H1 (cell line): ENCODE data around the gene ATR. TPM values are rescaled to one million over a fixed set of nuclear protein-coding genes. Genes with fewer than 3 reads are reported as not detected.

Experiments used
- CTCF ChIA-PET: fragments of 300-600 bp; sonication (Branson Sonifier 250); formaldehyde crosslinking; loops from one replicate; lab custom pipeline; 2021; ENCODE audit not compliant: partially characterized antibody; lab: Charles Lee
- POLR2A ChIA-PET: fragments of 300-600 bp; sonication (Branson Sonifier 250); formaldehyde crosslinking; loops from one replicate; lab custom pipeline; 2021; ENCODE audit warnings: inconsistent platforms; ENCODE audit not compliant: partially characterized antibody; lab: Charles Lee
- DNase-seq, 2 experiments: peaks; one replicate each; pipeline versions ENCODE4 v3.0.0 to v3.0.0-alpha.2; 2010 to 2022; ENCODE audit warnings: low spot score in 2 of 2, low read depth in 1 of 2, mixed read lengths in 1 of 2
- FAIRE-seq: peaks from 2 replicates; lab custom pipeline; 2011; peaks lifted over from hg19 to GRCh38; lab: Jason Lieb, UNC
- H2AFZ ChIP-seq: 2 replicates; pipeline ENCODE4 v1.8.1; 2012; ENCODE audit warnings: low read length, inconsistent platforms
- H2AK5ac ChIP-seq: 2 replicates; pipeline ENCODE4 v1.6.1; 2013; ENCODE audit warnings: low read depth, low read length
- H2BK120ac ChIP-seq: replicated peaks from 2 replicates; pipeline ENCODE3; 2013; ENCODE audit warnings: low read depth, low read length, inconsistent platforms
- H2BK12ac ChIP-seq: 2 replicates; pipeline ENCODE4 v1.6.1; 2013; ENCODE audit warnings: low read depth, low read length
- H2BK15ac ChIP-seq: 2 replicates; pipeline ENCODE4 v1.6.1; 2013; ENCODE audit warnings: low read length
- H2BK20ac ChIP-seq: 2 replicates; pipeline ENCODE4 v1.6.1; 2013; ENCODE audit warnings: low read length
- H2BK5ac ChIP-seq: 2 replicates; pipeline ENCODE4 v1.6.1; 2013; ENCODE audit warnings: low read depth, low read length
- H3K14ac ChIP-seq: 2 replicates; pipeline ENCODE4 v1.6.1; 2013; ENCODE audit warnings: inconsistent platforms; ENCODE audit not compliant: insufficient read length
- H3K18ac ChIP-seq: 2 replicates; pipeline ENCODE4 v1.6.1; 2013; ENCODE audit warnings: low read length; ENCODE audit errors: extremely low read depth
- H3K23ac ChIP-seq: 2 replicates; pipeline ENCODE4 v1.6.1; 2013; ENCODE audit warnings: inconsistent platforms; ENCODE audit not compliant: insufficient read length
- H3K23me2 ChIP-seq: 2 replicates; pipeline ENCODE4 v1.6.1; 2013; ENCODE audit warnings: low read depth, low read length
- H3K27ac ChIP-seq: 2 replicates; pipeline ENCODE4 v1.6.1; 2011; ENCODE audit warnings: low read depth, low read length, inconsistent platforms
- H3K27me3 ChIP-seq, 4 experiments: replicated peaks in 1 of 4; 1 replicate in 1 of 4; 2 replicates in 3 of 4; pipeline versions ENCODE4 v1.6.1 to v1.8.1; 2011 to 2013; ENCODE audit warnings: low read length in 3 of 4, mild to moderate bottlenecking in 3 of 4, inconsistent platforms in 2 of 4, mixed read lengths in 2 of 4, moderate library complexity in 1 of 4; ENCODE audit not compliant: control insufficient read depth in 3 of 4, insufficient read depth in 3 of 4; ENCODE audit errors: extremely low read depth in 1 of 4
- H3K36me3 ChIP-seq, 4 experiments: 2 replicates each; pipeline versions ENCODE4 v1.6.1 to v1.8.1; 2011 to 2013; ENCODE audit warnings: mild to moderate bottlenecking in 4 of 4, low read length in 3 of 4, moderate library complexity in 2 of 4, control low read depth in 1 of 4, inconsistent platforms in 1 of 4; ENCODE audit not compliant: insufficient read depth in 4 of 4, control insufficient read depth in 2 of 4
- H3K4ac ChIP-seq: replicated peaks from 2 replicates; pipeline ENCODE3; 2013; ENCODE audit warnings: low read length, low read depth, mixed read lengths, inconsistent platforms; ENCODE audit not compliant: insufficient read length
- H3K4me1 ChIP-seq, 4 experiments: replicated peaks in 1 of 4; 1 replicate in 1 of 4; 2 replicates in 3 of 4; pipeline versions ENCODE4 v1.6.1 to v1.8.1; 2011 to 2013; ENCODE audit warnings: low read length in 3 of 4, inconsistent platforms in 2 of 4, mixed read lengths in 1 of 4; ENCODE audit not compliant: insufficient read depth in 4 of 4, control insufficient read depth in 3 of 4
- H3K4me2 ChIP-seq, 2 experiments: 2 replicates each; pipeline versions ENCODE4 v1.6.1 to v1.8.1; 2011 to 2013; ENCODE audit warnings: low read depth in 2 of 2, low read length in 2 of 2, control low read depth in 1 of 2, inconsistent platforms in 1 of 2, mild to moderate bottlenecking in 1 of 2; ENCODE audit not compliant: insufficient read depth in 1 of 2
- H3K4me3 ChIP-seq, 4 experiments: fragments of 200-600, 300-600 bp in 1 of 4; sonication (generic), shearing (Covaris generic), sonication (Bioruptor Twin) in 1 of 4; 2 replicates each; pipeline versions ENCODE4 v1.5.1 to v1.8.1; 2011 to 2016; ENCODE audit warnings: low read length in 4 of 4, low read depth in 3 of 4, control low read depth in 2 of 4, inconsistent platforms in 2 of 4, mild to moderate bottlenecking in 2 of 4, mixed read lengths in 1 of 4, moderate library complexity in 1 of 4; ENCODE audit not compliant: insufficient read depth in 2 of 4; ENCODE audit errors: extremely low read depth in 1 of 4
- H3K56ac ChIP-seq: replicated peaks from 2 replicates; pipeline ENCODE3; 2013; ENCODE audit warnings: low read depth, mild to moderate bottlenecking, mixed read lengths, low read length, inconsistent platforms; ENCODE audit not compliant: insufficient read length
- H3K79me1 ChIP-seq: 2 replicates; pipeline ENCODE4 v1.6.1; 2013; ENCODE audit warnings: low read depth, low read length, control low read depth
- H3K79me2 ChIP-seq, 2 experiments: 2 replicates each; pipeline versions ENCODE4 v1.6.1 to v1.8.1; 2012 to 2013; ENCODE audit warnings: low read length in 2 of 2, mild to moderate bottlenecking in 2 of 2, inconsistent platforms in 1 of 2; ENCODE audit not compliant: insufficient read depth in 2 of 2, control insufficient read depth in 1 of 2
- H3K9ac ChIP-seq, 4 experiments: replicated peaks in 1 of 4; 1 replicate in 1 of 4; 2 replicates in 3 of 4; pipeline versions ENCODE4 v1.6.1 to v1.8.1; 2011 to 2013; ENCODE audit warnings: low read depth in 3 of 4, low read length in 3 of 4, control low read depth in 2 of 4, mild to moderate bottlenecking in 2 of 4, moderate library complexity in 2 of 4, inconsistent platforms in 1 of 4; ENCODE audit errors: extremely low read depth in 1 of 4
- H3K9me3 ChIP-seq, 2 experiments: 2 replicates each; pipeline versions ENCODE4 v1.6.1 to v1.8.1; 2012 to 2013; ENCODE audit warnings: mild to moderate bottlenecking in 2 of 2, moderate library complexity in 2 of 2, control low read depth in 1 of 2, inconsistent platforms in 1 of 2, low read depth in 1 of 2, low read length in 1 of 2, mixed read lengths in 1 of 2; ENCODE audit not compliant: insufficient read depth in 2 of 2
- H4K20me1 ChIP-seq, 2 experiments: replicated peaks in 1 of 2; 2 replicates each; pipeline versions ENCODE3 to v1.8.1; 2011 to 2013; ENCODE audit warnings: inconsistent platforms in 2 of 2, low read length in 2 of 2, mild to moderate bottlenecking in 1 of 2; ENCODE audit not compliant: insufficient read depth in 2 of 2, control insufficient read depth in 1 of 2
- H4K5ac ChIP-seq: 2 replicates; pipeline ENCODE4 v1.6.1; 2013; ENCODE audit warnings: low read length, low read depth, mixed read lengths, inconsistent platforms; ENCODE audit not compliant: insufficient read length
- H4K8ac ChIP-seq: 2 replicates; pipeline ENCODE4 v1.8.0; 2013; ENCODE audit warnings: mild to moderate bottlenecking, moderate library complexity, low read length, inconsistent platforms; ENCODE audit not compliant: insufficient read depth; ENCODE audit errors: extremely low read depth
- H4K91ac ChIP-seq: replicated peaks from 2 replicates; pipeline ENCODE3; 2013; ENCODE audit warnings: low read length, mixed read lengths, inconsistent platforms; ENCODE audit not compliant: insufficient read length
- HDAC6 ChIP-seq: IDR thresholded peaks from one replicate; pipeline ENCODE4 v1.7.1; 2012; ENCODE audit warnings: low read depth, mild to moderate bottlenecking, inconsistent platforms, low read length, moderate library complexity
- WGBS, 2 experiments: shearing (Covaris generic) in 1 of 2; methylation state at CpG; one replicate each; pipeline versions ENCODE4 v1.1.6 to v1.1.7; 2013 to 2015; ENCODE audit warnings: low lambda C conversion rate in 2 of 2, mixed read lengths in 2 of 2, inconsistent platforms in 1 of 2, low coverage in 1 of 2, missing lambda C conversion rate in 1 of 2; ENCODE audit not compliant: insufficient replicate concordance in 2 of 2, insufficient coverage in 1 of 2, insufficient read length in 1 of 2; ENCODE audit errors: extremely low coverage in 1 of 2, missing lambda C conversion rate in 1 of 2; 5-methylcytosine and 5-hydroxymethylcytosine counted together
- polyA plus RNA-seq, 7 experiments: library from polyadenylated mRNA; depleted of rRNA in 3 of 7; stranded (reverse) in 5 of 7; unstranded in 2 of 7; fragments of >200 nt in 5 of 7; fragments of 200-250 nt in 2 of 7; gene quantifications; 1 replicate in 5 of 7; 2 replicates in 1 of 7; 4 replicates in 1 of 7; pipeline versions ENCODE4 v1.2.1 to v1.2.3, GENCODE V29; 2011 to 2013; ENCODE audit warnings: missing spikeins in 2 of 7, mixed read lengths in 2 of 7
- total RNA-seq: library from RNA; stranded (reverse); fragmentation: NEBNext Ultra II Directional; extraction: Animal tissue kit (Norgen Biotek cat#: 25700); gene quantifications from 2 replicates; pipeline ENCODE4 v1.2.1, GENCODE V29; 2021

ATR gene
- total and polyA plus RNA-seq, 2 of the 8 experiments (the other 6 are each of a cell fraction or from before 2014, with no cell fraction given) = 8.4 to 23.2 TPM

DNA sequence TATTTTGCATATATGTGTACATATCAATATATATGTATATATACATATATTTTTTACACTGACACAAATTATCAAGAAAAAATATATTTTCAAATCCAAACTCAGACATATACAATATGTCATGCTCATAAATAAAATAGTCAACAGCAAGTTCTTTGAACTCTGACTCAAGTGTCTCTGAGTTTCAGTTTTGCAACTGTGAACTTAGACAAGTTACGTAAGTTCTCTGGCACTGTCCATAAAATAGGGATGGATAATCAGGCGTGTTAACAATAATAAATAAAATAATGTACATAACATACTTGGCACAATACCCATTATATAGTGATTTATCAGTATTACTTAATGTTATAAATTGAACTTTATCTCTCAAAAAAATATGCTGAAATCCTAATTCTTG is 118.6 kb downstream of the ATR start:
- FAIRE-seq (no peak), DNase-seq (no peak)
- no peak overlapping the region for H3K9ac ChIP-seq
- no peaks in the 10 kb centered on the region for H4K20me1 ChIP-seq
- ChIA-PET POLR2A (no interaction called here), CTCF (no interaction called here)
- no peaks in the 10 kb centered on the region for H3K9me3 ChIP-seq
- 96% methylated on average over 2 of the region's 2 CpGs; no CpG with 5 or more reads in 1 of the 2 experiments for WGBS, 2 experiments
- no peak overlapping the region for H4K91ac ChIP-seq
- H3K4ac ChIP-seq = no peak overlapping the region
- no peak overlapping the region for H2BK15ac ChIP-seq
- no peak overlapping the region for H3K27ac ChIP-seq
- no peaks in the 10 kb centered on the region for H3K23me2 ChIP-seq
- no peaks in the 10 kb centered on the region for H3K79me2 ChIP-seq
- no peaks in the 10 kb centered on the region for H3K27me3 ChIP-seq
- no peak for TF ChIP-seq HDAC6
- no peaks in the 10 kb centered on the region for H3K79me1 ChIP-seq
- H2BK120ac ChIP-seq = no peak overlapping the region
- H4K5ac ChIP-seq = no peak overlapping the region
- H2BK5ac ChIP-seq = no peak overlapping the region
- no peak overlapping the region for H3K23ac ChIP-seq
- H3K4me1 ChIP-seq = no peaks in the 10 kb centered on the region
- H2AK5ac ChIP-seq = no peak overlapping the region
- no peak overlapping the region for H2BK12ac ChIP-seq
- no peak overlapping the region for H4K8ac ChIP-seq
- no peak overlapping the region for H3K4me2 ChIP-seq
- no peak overlapping the region for H2BK20ac ChIP-seq
- no peak overlapping the region for H3K18ac ChIP-seq
- no peak overlapping the region for H3K4me3 ChIP-seq
- peaks cover 0 to 7% (median 0%) of the 10 kb centered on the region in 4 experiments; a peak in 3 of 8 replicates for H3K36me3 ChIP-seq
- no peak overlapping the region for H3K14ac ChIP-seq
- H3K56ac ChIP-seq = no peak overlapping the region
- H2AFZ ChIP-seq = no peak overlapping the region
